Stimulated activated memory B cell treated with anti-CD40 and anti-IgM and Interleukin-4, amounts not matched to agents 10 μg/mL and 1 μg/mL and 100 μg/mL, for 72 hours (primary cell): ENCODE data around the gene CSNK1E.
A peak's percentile ranks its signal among the peaks of the same experiment; 100 is the strongest.

Source experiments
- ATAC-seq: fragments of 150-1000 bp; cut with Tn5 transposase; 2 replicates; pipeline ENCODE4 v1.10.0; 2021
- H3K27ac Mint-ChIP-seq: one replicate; pipeline ENCODE4 v1.8.0; 2022; ENCODE audit warnings: mild to moderate bottlenecking, mixed read lengths
- H3K27me3 Mint-ChIP-seq: one replicate; pipeline ENCODE4 v1.8.0; 2022; ENCODE audit warnings: mixed read lengths
- H3K36me3 Mint-ChIP-seq: one replicate; pipeline ENCODE4 v1.8.0; 2022; ENCODE audit warnings: mixed read lengths
- H3K4me1 Mint-ChIP-seq: one replicate; pipeline ENCODE4 v1.8.0; 2022; ENCODE audit warnings: mixed read lengths
- H3K4me3 Mint-ChIP-seq: one replicate; pipeline ENCODE4 v1.8.0; 2022; ENCODE audit warnings: mild to moderate bottlenecking, moderate library complexity, mixed read lengths
- H3K9me3 Mint-ChIP-seq: one replicate; pipeline ENCODE4 v1.8.0; 2022; ENCODE audit warnings: mixed read lengths

The CSNK1E gene

GRCh38 chr22:38315823-38316363 is 1.3 kb downstream of the CSNK1E start:
- Mint-ChIP-seq H3K36me3 (peaks cover 12% of the 10 kb centered on the region), H3K4me1 (peaks cover 66% of the 10 kb centered on the region), H3K27me3 (no peaks in the 10 kb centered on the region), H3K4me3 (peak overlapping the region; percentile 88), H3K9me3 (no peaks in the 10 kb centered on the region), H3K27ac (peak overlapping the region; percentile 92)
- no peak for ATAC-seq

- Mint-ChIP-seq H3K36me3 (peaks cover 12% of the 10 kb centered on the region), H3K4me3 (peak overlapping the region; percentile 88), H3K9me3 (no peaks in the 10 kb centered on the region), H3K27ac (peak overlapping the region; percentile 92), H3K27me3 (no peaks in the 10 kb centered on the region), H3K4me1 (peaks cover 73% of the 10 kb centered on the region)
- ATAC-seq, result peak; percentile 5
These were observed 2.1 kb downstream of the CSNK1E start for GRCh38 chr22:38314933-38315822.

- H3K4me1 Mint-ChIP-seq, result peaks cover 79% of the 10 kb centered on the region
- H3K36me3 Mint-ChIP-seq, result peaks cover 13% of the 10 kb centered on the region
- no peak for ATAC-seq
- H3K4me3 Mint-ChIP-seq, result peak overlapping the region; percentile 88
- no peaks in the 10 kb centered on the region for H3K27me3 Mint-ChIP-seq
- peak overlapping the region; percentile 92 for H3K27ac Mint-ChIP-seq
- no peaks in the 10 kb centered on the region for H3K9me3 Mint-ChIP-seq
These were observed 2.9 kb downstream of the CSNK1E start for GRCh38 chr22:38314051-38314932.

- no peaks in the 10 kb centered on the region for H3K27me3 Mint-ChIP-seq
- H3K27ac Mint-ChIP-seq, result peak overlapping the region; percentile 92
- no peak overlapping the region for H3K4me3 Mint-ChIP-seq
- H3K9me3 Mint-ChIP-seq, result no peaks in the 10 kb centered on the region
- peaks cover 21% of the 10 kb centered on the region for H3K36me3 Mint-ChIP-seq
- no peak for ATAC-seq
- H3K4me1 Mint-ChIP-seq, result peaks cover 88% of the 10 kb centered on the region
These were observed 3.8 kb downstream of the CSNK1E start for GRCh38 chr22:38313384-38313955.

- Mint-ChIP-seq H3K4me3 (no peak overlapping the region), H3K36me3 (peaks cover 24% of the 10 kb centered on the region), H3K9me3 (no peaks in the 10 kb centered on the region), H3K4me1 (peaks cover 83% of the 10 kb centered on the region), H3K27ac (peak overlapping the region; percentile 92), H3K27me3 (no peaks in the 10 kb centered on the region)
- no peak for ATAC-seq
These were observed 4.9 kb downstream of the CSNK1E start for GRCh38 chr22:38312261-38312800.

GRCh38 chr22:38311323-38311620 is 6.0 kb downstream of the CSNK1E start:
- peak; percentile 81 for ATAC-seq
- no peaks in the 10 kb centered on the region for H3K9me3 Mint-ChIP-seq
- H3K27me3 Mint-ChIP-seq, result no peaks in the 10 kb centered on the region
- H3K27ac Mint-ChIP-seq, result peak overlapping the region; percentile 92
- peaks cover 86% of the 10 kb centered on the region for H3K4me1 Mint-ChIP-seq
- H3K4me3 Mint-ChIP-seq, result peak overlapping the region; percentile 59
- H3K36me3 Mint-ChIP-seq, result peaks cover 24% of the 10 kb centered on the region

- H3K27me3 Mint-ChIP-seq, result no peaks in the 10 kb centered on the region
- peaks cover 24% of the 10 kb centered on the region for H3K36me3 Mint-ChIP-seq
- peak overlapping the region; percentile 59 for H3K4me3 Mint-ChIP-seq
- no peaks in the 10 kb centered on the region for H3K9me3 Mint-ChIP-seq
- peaks cover 86% of the 10 kb centered on the region for H3K4me1 Mint-ChIP-seq
- ATAC-seq, result peak; percentile 2
- H3K27ac Mint-ChIP-seq, result peak overlapping the region; percentile 92
These were observed 6.5 kb downstream of the CSNK1E start for GRCh38 chr22:38310518-38311322.

GRCh38 chr22:38309614-38310517 is 7.4 kb downstream of the CSNK1E start:
- no peak overlapping the region for H3K4me3 Mint-ChIP-seq

GRCh38 chr22:38308791-38309498 is 8.3 kb downstream of the CSNK1E start:
- H3K36me3 Mint-ChIP-seq, result peaks cover 28% of the 10 kb centered on the region
- H3K27me3 Mint-ChIP-seq, result no peaks in the 10 kb centered on the region
- H3K4me3 Mint-ChIP-seq, result no peak overlapping the region
- no peaks in the 10 kb centered on the region for H3K9me3 Mint-ChIP-seq
- peak overlapping the region; percentile 92 for H3K27ac Mint-ChIP-seq
- ATAC-seq, result no peak
- H3K4me1 Mint-ChIP-seq, result peaks cover 86% of the 10 kb centered on the region

More at GRCh38 chr22:38309614-38310517, 7.4 kb downstream of the CSNK1E start:
- Mint-ChIP-seq H3K27ac (peak overlapping the region; percentile 92), H3K27me3 (no peaks in the 10 kb centered on the region), H3K9me3 (no peaks in the 10 kb centered on the region), H3K36me3 (peaks cover 24% of the 10 kb centered on the region), H3K4me1 (peaks cover 86% of the 10 kb centered on the region)
- ATAC-seq, result no peak

GRCh38 chr22:38305471-38306448 is 11.5 kb downstream of the CSNK1E start:
- Mint-ChIP-seq H3K4me3 (peak overlapping the region; percentile 54), H3K36me3 (peaks cover 31% of the 10 kb centered on the region), H3K27me3 (no peaks in the 10 kb centered on the region), H3K27ac (peak overlapping the region; percentile 85), H3K9me3 (no peaks in the 10 kb centered on the region), H3K4me1 (peaks cover 63% of the 10 kb centered on the region)
- ATAC-seq, result peak; percentile 89

GRCh38 chr22:38304526-38304925 is 12.7 kb downstream of the CSNK1E start:
- no peak for ATAC-seq
- Mint-ChIP-seq H3K4me1 (peaks cover 53% of the 10 kb centered on the region), H3K36me3 (peaks cover 44% of the 10 kb centered on the region), H3K9me3 (no peaks in the 10 kb centered on the region), H3K27me3 (no peaks in the 10 kb centered on the region), H3K27ac (peak overlapping the region; percentile 71), H3K4me3 (peak overlapping the region; percentile 15)

GRCh38 chr22:38303974-38304373 is 13.3 kb downstream of the CSNK1E start:
- Mint-ChIP-seq H3K9me3 (no peaks in the 10 kb centered on the region), H3K27me3 (no peaks in the 10 kb centered on the region), H3K27ac (peak overlapping the region; percentile 71), H3K4me1 (peaks cover 48% of the 10 kb centered on the region), H3K36me3 (peaks cover 44% of the 10 kb centered on the region), H3K4me3 (peak overlapping the region; percentile 15)
- no peak for ATAC-seq
